Right atrium auricular region (tissue), 2 donors: ENCODE data around the gene FMN2. TPM values are rescaled to one million over a fixed set of nuclear protein-coding genes. Genes with fewer than 3 reads are reported as not detected.
"Not testable (repeated sequence)": the region's sequence is repeated elsewhere in the genome, so short reads cannot be mapped to it uniquely, and the experiment has no call there.

ENCODE experiments used
- DNase-seq: peaks from one replicate; pipeline ENCODE4 v3.0.0-alpha.2; 2019; ENCODE audit warnings: low spot score
- H3K27ac ChIP-seq, 2 donors: fragments of 200-600 bp; sonication (generic); 1 replicate in 1 of 2; 2 replicates in 1 of 2; pipeline ENCODE4 v1.5.1; 2016 to 2019
- H3K27me3 ChIP-seq, 2 donors: fragments of 200-600 bp; sonication (generic); one replicate each; pipeline versions ENCODE4 v1.5.1 to v1.6.0; 2017 to 2019
- H3K36me3 ChIP-seq: fragments of 200-600 bp; sonication (generic); one replicate; pipeline ENCODE4 v1.5.1; 2016
- H3K4me1 ChIP-seq, 2 donors: fragments of 200-600 bp; sonication (generic); one replicate each; pipeline versions ENCODE4 v1.5.1 to v1.6.0; 2017 to 2019
- H3K4me3 ChIP-seq, 2 donors: fragments of 200-600 bp; sonication (generic); 1 replicate in 1 of 2; 2 replicates in 1 of 2; pipeline ENCODE4 v1.5.1; 2017 to 2019; ENCODE audit warnings: mild to moderate bottlenecking in 1 of 2, moderate library complexity in 1 of 2
- H3K9me3 ChIP-seq, 2 donors: fragments of 200-600 bp; sonication (generic); one replicate each; pipeline ENCODE4 v1.5.1; 2019
- CTCF ChIP-seq, 2 donors: fragments of 200-600 bp; sonication (generic); IDR thresholded peaks; one replicate each; pipeline ENCODE4 v1.5.1; 2019; ENCODE audit warnings: antibody characterized with exemption in 2 of 2
- total RNA-seq, 2 donors: library from RNA; depleted of rRNA; stranded (reverse); fragments of >200 nt; gene quantifications; one replicate each; pipeline ENCODE4 v1.1.0, GENCODE V29; 2016

FMN2 gene
- total RNA-seq, 2 donors from 2014 or later, result 0.15 TPM; not detected in 1

DNA sequence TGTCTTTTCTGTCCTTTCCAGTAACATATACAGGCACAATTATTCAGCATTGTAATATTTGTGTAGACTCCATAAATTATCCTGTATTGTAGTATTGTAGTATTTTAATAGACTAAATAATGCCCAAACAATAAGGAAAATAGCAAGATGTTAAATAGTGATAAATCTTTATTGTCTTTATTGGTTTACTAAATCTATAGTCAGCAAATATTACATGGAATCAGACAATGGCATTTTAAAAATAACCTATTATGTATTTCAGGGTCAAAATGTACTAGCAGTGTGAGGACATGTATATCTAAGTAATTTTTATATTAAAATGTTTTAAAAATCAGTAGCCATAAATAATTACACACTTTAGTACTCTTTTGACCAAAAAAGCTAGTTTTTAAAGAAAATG, 317.9 kb downstream of the FMN2 start:
- no peak overlapping the region for H3K27ac ChIP-seq
- no peaks in the 10 kb centered on the region for H3K27me3 ChIP-seq
- H3K4me1 ChIP-seq, result no peaks in the 10 kb centered on the region
- DNase-seq, result no peak
- no peaks in the 10 kb centered on the region for H3K9me3 ChIP-seq
- no peak for TF ChIP-seq CTCF (IDR thresholded peaks at IDR 0.05)
- H3K36me3 ChIP-seq, result no peaks in the 10 kb centered on the region
- no peak overlapping the region for H3K4me3 ChIP-seq

- Histone ChIP-seq H3K36me3 (no peaks in the 10 kb centered on the region), H3K4me1 (no peaks in the 10 kb centered on the region), H3K4me3 (no peak overlapping the region), H3K27me3 (no peaks in the 10 kb centered on the region), H3K27ac (no peak overlapping the region), H3K9me3 (no peaks in the 10 kb centered on the region)
- no peak for DNase-seq
- no peak for TF ChIP-seq CTCF (IDR thresholded peaks at IDR 0.05)
These were observed 322.0 kb downstream of the FMN2 start for GRCh38 chr1:240413732-240414131.

GRCh38 chr1:240414237-240414636, 322.6 kb downstream of the FMN2 start:
- Histone ChIP-seq H3K36me3 (no peaks in the 10 kb centered on the region), H3K4me1 (no peaks in the 10 kb centered on the region), H3K27me3 (no peaks in the 10 kb centered on the region), H3K27ac (no peak overlapping the region), H3K9me3 (no peaks in the 10 kb centered on the region), H3K4me3 (no peak overlapping the region)
- TF ChIP-seq CTCF (IDR thresholded peaks at IDR 0.05), result no peak
- DNase-seq, result no peak

DNA sequence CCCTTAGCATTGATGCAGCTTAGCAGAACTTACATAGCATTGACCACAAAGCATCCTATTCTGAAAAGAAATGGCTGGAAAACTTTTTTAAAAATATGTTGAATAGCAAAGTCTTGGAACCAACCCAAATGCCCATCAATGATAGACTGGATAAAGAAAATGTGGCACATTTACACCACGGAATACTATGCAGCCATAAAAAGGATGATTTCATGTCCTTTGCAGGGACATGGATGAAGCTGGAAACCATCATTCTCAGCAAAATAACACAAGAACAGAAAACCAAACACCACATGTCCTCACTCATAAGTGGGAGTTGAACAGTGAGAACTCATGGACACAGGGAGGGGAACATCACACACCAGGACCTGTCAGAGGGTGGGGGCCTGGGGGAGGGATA, 323.3 kb downstream of the FMN2 start:
- H3K27ac ChIP-seq, H3K4me1 ChIP-seq, H3K9me3 ChIP-seq, H3K36me3 ChIP-seq, DNase-seq, H3K4me3 ChIP-seq, H3K27me3 ChIP-seq: not testable (repeated sequence)

DNA sequence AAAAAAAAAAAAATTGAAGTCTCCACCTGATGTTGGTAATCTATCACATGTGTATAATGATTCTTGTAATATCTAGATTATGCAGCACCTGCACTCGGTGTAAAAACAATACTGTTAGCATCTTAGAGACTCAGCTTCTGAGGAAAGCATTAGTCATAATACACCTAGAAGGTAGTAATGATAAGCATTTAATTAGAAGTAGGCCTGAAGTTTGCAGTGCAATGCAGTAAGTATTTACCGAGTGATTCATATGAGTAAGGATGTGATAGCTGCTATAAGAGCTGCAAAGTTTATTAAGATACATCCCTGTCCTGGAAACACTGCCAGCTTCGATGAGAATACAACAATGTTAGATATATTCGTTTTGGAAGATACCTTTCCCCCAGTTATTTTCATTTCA, 323.8 kb downstream of the FMN2 start:
- no peaks in the 10 kb centered on the region for H3K27me3 ChIP-seq
- H3K4me1 ChIP-seq, result no peaks in the 10 kb centered on the region
- H3K36me3 ChIP-seq, result no peaks in the 10 kb centered on the region
- no peak for DNase-seq
- no peak for TF ChIP-seq CTCF (IDR thresholded peaks at IDR 0.05)
- H3K27ac ChIP-seq, result no peak overlapping the region
- no peak overlapping the region for H3K4me3 ChIP-seq
- H3K9me3 ChIP-seq, result no peaks in the 10 kb centered on the region

- no peak for DNase-seq
- Histone ChIP-seq H3K27me3 (no peaks in the 10 kb centered on the region), H3K4me3 (no peak overlapping the region), H3K27ac (no peak overlapping the region), H3K9me3 (no peaks in the 10 kb centered on the region), H3K4me1 (no peaks in the 10 kb centered on the region), H3K36me3 (no peaks in the 10 kb centered on the region)
- TF ChIP-seq CTCF (IDR thresholded peaks at IDR 0.05), result no peak
These were observed 325.6 kb downstream of the FMN2 start for GRCh38 chr1:240417317-240417716.
